HepG2 (cell line): ENCODE results near the gene SLC2A4. TPM values are rescaled to one million over a fixed set of nuclear protein-coding genes. Genes with fewer than 3 reads are reported as not detected.

Experiments used
- ATAC-seq: fragments of 200-7000 bp; cut with Tn5 transposase; 3 replicates; pipeline ENCODE4 v1.9.1; 2020; ENCODE audit warnings: mild to moderate bottlenecking, moderate library complexity
- BruUV-seq: library from RNA; stranded (reverse); fragments of 400-500 nt; replicated peaks from 2 replicates; lab custom pipeline; 2021; lab: Mats Ljungman, UMichigan
- CTCF ChIA-PET: fragments of 300-600 bp; formaldehyde crosslinking; extraction: SDS; loops from one replicate; lab custom pipeline; 2021; ENCODE audit warnings: low total read pairs, inconsistent platforms, low intra/inter-chr PET ratio; lab: Yijun Ruan, JAX
- POLR2A ChIA-PET: fragments of 350-600 bp; sonication (Branson Sonifier 250); formaldehyde crosslinking; loops from one replicate; lab custom pipeline; 2020; ENCODE audit warnings: antibody characterized with exemption, inconsistent platforms; lab: Yijun Ruan, JAX
- DNase-seq: peaks from one replicate; pipeline ENCODE4 v3.0.0-alpha.2; 2015; ENCODE audit warnings: low spot score
- FAIRE-seq: peaks from 3 replicates; lab custom pipeline; 2011; peaks lifted over from hg19 to GRCh38; lab: Jason Lieb, UNC
- H2AFZ ChIP-seq: one replicate; pipeline ENCODE4 v1.6.1; 2011; ENCODE audit warnings: low read length, inconsistent platforms
- H3K27ac ChIP-seq: fragments of 300-600 bp; 3 replicates; pipeline ENCODE4 v1.8.0; 2011; ENCODE audit warnings: mixed run types, mild to moderate bottlenecking, mixed read lengths, low read length, inconsistent platforms; ENCODE audit not compliant: insufficient read depth; ENCODE audit errors: extremely low read length
- H3K27me3 ChIP-seq, 2 experiments: fragments of 200-600 bp in 1 of 2; 2 replicates in 1 of 2; 3 replicates in 1 of 2; pipeline versions ENCODE4 v1.6.0 to v1.8.0; 2011; ENCODE audit warnings: low read length in 2 of 2, mild to moderate bottlenecking in 2 of 2, moderate library complexity in 2 of 2, inconsistent platforms in 1 of 2; ENCODE audit not compliant: insufficient read depth in 2 of 2, control insufficient read depth in 1 of 2
- H3K36me3 ChIP-seq, 2 experiments: fragments of 200-600 bp in 1 of 2; replicated peaks in 1 of 2; 2 replicates in 1 of 2; 3 replicates in 1 of 2; pipeline versions ENCODE4 v1.5.1 to v1.8.0; 2011; ENCODE audit warnings: low read length in 2 of 2, inconsistent platforms in 1 of 2; ENCODE audit not compliant: insufficient read depth in 2 of 2, control insufficient read depth in 1 of 2
- H3K4me1 ChIP-seq: 2 replicates; pipeline ENCODE4 v1.5.1; 2012; ENCODE audit warnings: low read length, inconsistent platforms; ENCODE audit not compliant: insufficient read depth
- H3K4me2 ChIP-seq: 2 replicates; pipeline ENCODE4 v1.6.0; 2011; ENCODE audit warnings: low read depth, low read length, inconsistent platforms
- H3K4me3 ChIP-seq, 3 experiments: fragments of 200-600 bp in 1 of 3; sonication (generic), shearing (Covaris generic) in 1 of 3; replicated peaks in 1 of 3; 2 replicates each; pipeline ENCODE4 v1.5.1; 2011 to 2016; ENCODE audit warnings: low read length in 3 of 3, inconsistent platforms in 2 of 3, low read depth in 2 of 3, mild to moderate bottlenecking in 2 of 3, control low read depth in 1 of 3, mixed read lengths in 1 of 3; ENCODE audit not compliant: insufficient read depth in 1 of 3
- H3K79me2 ChIP-seq: one replicate; pipeline ENCODE4 v1.6.1; 2011; ENCODE audit warnings: low read length, inconsistent platforms; ENCODE audit not compliant: insufficient read depth
- H3K9ac ChIP-seq: 2 replicates; pipeline ENCODE4 v1.6.0; 2011; ENCODE audit warnings: mild to moderate bottlenecking, low read depth, low read length, inconsistent platforms; ENCODE audit not compliant: insufficient read depth
- H3K9me3 ChIP-seq: 2 replicates; pipeline ENCODE4 v1.5.1; 2012; ENCODE audit warnings: mild to moderate bottlenecking, low read length
- H4K20me1 ChIP-seq: 2 replicates; pipeline ENCODE4 v1.6.0; 2011; ENCODE audit warnings: inconsistent platforms, mild to moderate bottlenecking, low read length, moderate library complexity; ENCODE audit not compliant: insufficient read depth
- CEBPG ChIP-seq: IDR thresholded peaks from 2 replicates; pipeline ENCODE4 v1.6.1; 2016
- DNMT3B ChIP-seq: conservative IDR thresholded peaks from 2 replicates; pipeline ENCODE4 v1.6.1; 2016; ENCODE audit warnings: missing biosample characterization, control low read depth
- GABPA ChIP-seq, 2 experiments: IDR thresholded peaks; 2 replicates each; pipeline ENCODE4 v1.6.1; 2011 to 2016; ENCODE audit warnings: low read depth in 2 of 2, low read length in 1 of 2, missing biosample characterization in 1 of 2, missing genetic modification characterization in 1 of 2
- HNRNPLL ChIP-seq: fragments of 200-400 bp; formaldehyde crosslinking; IDR thresholded peaks from 2 replicates; pipeline ENCODE4 v1.6.1; 2017; ENCODE audit warnings: mild to moderate bottlenecking, low read depth, low read length; ENCODE audit not compliant: poor library complexity, severe bottlenecking
- NR2C2 ChIP-seq: sonication (generic); formaldehyde crosslinking; IDR thresholded peaks from 2 replicates; pipeline ENCODE4 v1.4.0; 2020; ENCODE audit warnings: missing genetic modification reagents, mild to moderate bottlenecking, moderate library complexity, borderline replicate concordance
- NR2F2 ChIP-seq: IDR thresholded peaks from 2 replicates; pipeline ENCODE4 v1.6.1; 2012; ENCODE audit warnings: low read depth, inconsistent platforms, borderline replicate concordance
- ONECUT2 ChIP-seq: sonication (generic); formaldehyde crosslinking; IDR thresholded peaks from 2 replicates; pipeline ENCODE4 v1.4.0; 2020; ENCODE audit warnings: missing genetic modification reagents
- RXRB ChIP-seq: IDR thresholded peaks from 2 replicates; pipeline ENCODE4 v1.6.1; 2016; ENCODE audit warnings: borderline replicate concordance, missing genetic modification reagents, missing compliant biosample characterization
- SALL1 ChIP-seq: sonication (generic); formaldehyde crosslinking; IDR thresholded peaks from 2 replicates; pipeline ENCODE4 v1.8.0; 2022; ENCODE audit warnings: mild to moderate bottlenecking, missing genetic modification reagents
- SAP130 ChIP-seq: IDR thresholded peaks from 2 replicates; pipeline ENCODE4 v1.6.1; 2016; ENCODE audit warnings: low read depth
- SETDB1 ChIP-seq: sonication (generic); formaldehyde crosslinking; IDR thresholded peaks from 2 replicates; pipeline ENCODE4 v1.5.1; 2020; ENCODE audit warnings: missing genetic modification reagents, mild to moderate bottlenecking, borderline replicate concordance
- SOX13 ChIP-seq, 3 experiments: fragments of 450-650 bp in 1 of 3; sonication (generic) in 1 of 3; formaldehyde crosslinking in 1 of 3; IDR thresholded peaks in 2 of 3; conservative IDR thresholded peaks in 1 of 3; 2 replicates each; pipeline versions ENCODE4 v1.5.0 to v1.6.1; 2016 to 2020; ENCODE audit warnings: antibody characterized with exemption in 1 of 3, mild to moderate bottlenecking in 1 of 3, missing compliant biosample characterization in 1 of 3, missing genetic modification reagents in 1 of 3, moderate library complexity in 1 of 3
- SP5 ChIP-seq: IDR thresholded peaks from 2 replicates; pipeline ENCODE4 v1.6.1; 2016; ENCODE audit warnings: low read depth, borderline replicate concordance
- SPEN ChIP-seq: sonication (generic); formaldehyde crosslinking; IDR thresholded peaks from 2 replicates; pipeline ENCODE4 v1.5.1; 2020; ENCODE audit warnings: low read depth, mild to moderate bottlenecking, missing genetic modification reagents
- ZNF329 ChIP-seq: sonication (generic); formaldehyde crosslinking; IDR thresholded peaks from 2 replicates; pipeline ENCODE4 v1.9.0; 2021; ENCODE audit warnings: low read depth, mild to moderate bottlenecking, missing genetic modification reagents
- WGBS: methylation state at CpG from one replicate; pipeline ENCODE4 v1.1.6; 2017; ENCODE audit warnings: low lambda C conversion rate; 5-methylcytosine and 5-hydroxymethylcytosine counted together
- in situ Hi-C: cut with HindIII; loops from 2 replicates; pipeline ENCODE4 v1.10.0; 2017; ENCODE audit warnings: low pct_unique_long_range_greater_than_20kb; ENCODE audit not compliant: extremely low pct_ligation_motif_present
- intact Hi-C: fragments of 100-400 bp; cut with micrococcal nuclease; formaldehyde crosslinking; loops from one replicate; pipeline ENCODE4 v1.10.0; 2022; ENCODE audit not compliant: unreplicated experiment
- polyA plus RNA-seq, 8 experiments: library from polyadenylated mRNA; depleted of rRNA in 3 of 8; stranded (reverse) in 7 of 8; unstranded in 1 of 8; fragments of >200 nt; fragmentation: Illumina TruSeq in 4 of 8; extraction: Trizol in 4 of 8; gene quantifications; 2 replicates each; pipeline versions ENCODE4 v1.2.1 to v1.2.3, GENCODE V29; 2011 to 2016; ENCODE audit warnings: low read depth in 4 of 8, missing spikeins in 1 of 8, mixed read lengths in 1 of 8; ENCODE audit not compliant: insufficient read depth in 1 of 8
- total RNA-seq, 5 experiments: library from RNA; depleted of rRNA; stranded (reverse); fragments of >200 nt; fragmentation: Illumina TruSeq; extraction: Trizol; gene quantifications; 2 replicates each; pipeline ENCODE4 v1.2.3, GENCODE V29; 2016; ENCODE audit warnings: low read depth in 1 of 5
- TF ChIP-seq, protein P1 (sequence below): sonication (generic); formaldehyde crosslinking; IDR thresholded peaks from 2 replicates; pipeline ENCODE4 v1.8.0; 2022; ENCODE audit warnings: missing genetic modification reagents, mild to moderate bottlenecking, inconsistent platforms, borderline replicate concordance
- TF ChIP-seq, protein P2 (sequence below): sonication (generic); formaldehyde crosslinking; IDR thresholded peaks from 2 replicates; pipeline ENCODE4 v1.4.0; 2020; ENCODE audit warnings: missing genetic modification reagents
- TF ChIP-seq, protein P3 (sequence below): sonication (generic); formaldehyde crosslinking; IDR thresholded peaks from 2 replicates; pipeline ENCODE4 v1.5.0; 2020; ENCODE audit warnings: mild to moderate bottlenecking, missing genetic modification reagents, moderate library complexity

Gene SLC2A4
- total and polyA plus RNA-seq, 2 of the 13 experiments (the other 11 are each of a cell fraction or from before 2014, with no cell fraction given), result 4.9 to 5.8 TPM

DNA sequence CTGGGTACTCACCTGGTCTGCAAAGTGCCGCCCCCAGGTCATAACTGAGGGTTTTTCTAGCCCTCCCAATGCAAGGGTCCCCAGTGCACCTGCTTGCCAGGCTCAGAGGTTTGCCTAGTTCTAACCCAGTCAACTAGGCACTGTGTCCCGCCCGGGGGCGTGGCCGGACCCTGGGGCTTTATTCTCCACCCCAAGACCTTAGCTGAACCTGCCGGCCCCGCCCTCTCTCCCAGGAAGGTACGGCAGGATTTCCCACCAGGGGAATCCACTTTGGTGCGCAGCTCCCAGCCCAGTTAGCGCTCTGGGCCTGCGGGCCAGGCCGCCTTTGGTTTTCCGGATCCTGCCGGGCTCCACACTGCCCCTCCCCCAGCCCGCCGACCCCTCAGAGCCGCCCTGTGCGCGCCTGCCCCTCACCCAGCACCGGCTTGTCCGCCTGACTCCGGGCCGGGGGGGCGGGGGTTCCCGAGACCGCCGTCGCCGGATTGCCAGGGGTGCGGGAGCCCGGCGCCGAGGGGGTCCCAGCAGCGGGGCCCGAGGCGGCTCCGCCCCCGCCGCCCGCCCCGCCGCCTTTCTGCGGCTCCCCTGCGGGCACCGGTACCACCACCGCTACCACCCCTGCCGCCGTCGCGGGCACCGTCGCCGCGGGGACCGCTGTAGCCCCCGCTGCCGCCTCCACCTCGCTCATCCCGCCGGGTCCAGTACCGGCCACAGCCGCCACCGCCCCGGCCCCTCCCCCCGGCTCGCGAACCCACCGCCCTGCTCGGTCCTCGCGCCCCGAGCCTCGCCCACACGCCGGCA is 12.5 kb downstream of the SLC2A4 start:
- POLR2A ChIA-PET, result interaction anchor here (0.5 to 3.7 kb wide), 6 partner anchors 12 to 248 kb away, joined by 3 to 35 read pairs (median 4); partner anchors contain the start of genes DVL2, GABARAP and SLC2A4
- CTCF ChIA-PET, result no interaction called here
- peak; percentile 52 for ATAC-seq
- peak; percentile 33 for TF ChIP-seq HNRNPLL
- TF ChIP-seq SPEN (CRISPR knock-in tag), result no peak
- peak; percentile 78 for TF ChIP-seq RXRB (CRISPR knock-in tag)
- TF ChIP-seq, protein P1, sequence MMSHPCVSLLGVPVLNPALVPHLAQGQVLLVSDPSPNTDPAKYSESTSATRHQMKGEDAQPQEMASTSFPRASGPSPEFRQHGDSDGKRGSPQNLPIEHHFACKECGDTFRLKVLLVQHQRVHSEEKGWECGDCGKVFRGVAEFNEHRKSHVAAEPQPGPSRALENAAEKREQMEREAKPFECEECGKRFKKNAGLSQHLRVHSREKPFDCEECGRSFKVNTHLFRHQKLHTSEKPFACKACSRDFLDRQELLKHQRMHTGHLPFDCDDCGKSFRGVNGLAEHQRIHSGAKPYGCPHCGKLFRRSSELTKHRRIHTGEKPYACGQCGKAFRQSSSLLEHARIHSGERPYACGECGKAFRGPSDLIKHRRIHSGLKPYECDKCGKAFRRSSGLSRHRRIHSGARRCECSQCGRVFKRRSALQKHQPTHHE, result no peak
- TF ChIP-seq SETDB1 (CRISPR knock-in tag), result no peak
- TF ChIP-seq CEBPG (CRISPR knock-in tag), result no peak
- no peak for TF ChIP-seq ZNF329 (CRISPR knock-in tag)
- TF ChIP-seq, protein P2, sequence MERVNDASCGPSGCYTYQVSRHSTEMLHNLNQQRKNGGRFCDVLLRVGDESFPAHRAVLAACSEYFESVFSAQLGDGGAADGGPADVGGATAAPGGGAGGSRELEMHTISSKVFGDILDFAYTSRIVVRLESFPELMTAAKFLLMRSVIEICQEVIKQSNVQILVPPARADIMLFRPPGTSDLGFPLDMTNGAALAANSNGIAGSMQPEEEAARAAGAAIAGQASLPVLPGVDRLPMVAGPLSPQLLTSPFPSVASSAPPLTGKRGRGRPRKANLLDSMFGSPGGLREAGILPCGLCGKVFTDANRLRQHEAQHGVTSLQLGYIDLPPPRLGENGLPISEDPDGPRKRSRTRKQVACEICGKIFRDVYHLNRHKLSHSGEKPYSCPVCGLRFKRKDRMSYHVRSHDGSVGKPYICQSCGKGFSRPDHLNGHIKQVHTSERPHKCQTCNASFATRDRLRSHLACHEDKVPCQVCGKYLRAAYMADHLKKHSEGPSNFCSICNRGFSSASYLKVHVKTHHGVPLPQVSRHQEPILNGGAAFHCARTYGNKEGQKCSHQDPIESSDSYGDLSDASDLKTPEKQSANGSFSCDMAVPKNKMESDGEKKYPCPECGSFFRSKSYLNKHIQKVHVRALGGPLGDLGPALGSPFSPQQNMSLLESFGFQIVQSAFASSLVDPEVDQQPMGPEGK (CRISPR knock-in tag), result peak; percentile 57; the same call in 1 of the 2 replicates
- TF ChIP-seq NR2F2, result no peak
- TF ChIP-seq SAP130, result peak; percentile 35; the same call in 1 of the 2 replicates
- no peak for TF ChIP-seq DNMT3B
- no peak for TF ChIP-seq ONECUT2
- TF ChIP-seq SP5 (CRISPR knock-in tag), result peak; percentile 58; the same call in 1 of the 2 replicates
- TF ChIP-seq, protein P3, sequence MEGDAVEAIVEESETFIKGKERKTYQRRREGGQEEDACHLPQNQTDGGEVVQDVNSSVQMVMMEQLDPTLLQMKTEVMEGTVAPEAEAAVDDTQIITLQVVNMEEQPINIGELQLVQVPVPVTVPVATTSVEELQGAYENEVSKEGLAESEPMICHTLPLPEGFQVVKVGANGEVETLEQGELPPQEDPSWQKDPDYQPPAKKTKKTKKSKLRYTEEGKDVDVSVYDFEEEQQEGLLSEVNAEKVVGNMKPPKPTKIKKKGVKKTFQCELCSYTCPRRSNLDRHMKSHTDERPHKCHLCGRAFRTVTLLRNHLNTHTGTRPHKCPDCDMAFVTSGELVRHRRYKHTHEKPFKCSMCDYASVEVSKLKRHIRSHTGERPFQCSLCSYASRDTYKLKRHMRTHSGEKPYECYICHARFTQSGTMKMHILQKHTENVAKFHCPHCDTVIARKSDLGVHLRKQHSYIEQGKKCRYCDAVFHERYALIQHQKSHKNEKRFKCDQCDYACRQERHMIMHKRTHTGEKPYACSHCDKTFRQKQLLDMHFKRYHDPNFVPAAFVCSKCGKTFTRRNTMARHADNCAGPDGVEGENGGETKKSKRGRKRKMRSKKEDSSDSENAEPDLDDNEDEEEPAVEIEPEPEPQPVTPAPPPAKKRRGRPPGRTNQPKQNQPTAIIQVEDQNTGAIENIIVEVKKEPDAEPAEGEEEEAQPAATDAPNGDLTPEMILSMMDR (CRISPR knock-in tag), result no peak
- no peak for TF ChIP-seq SOX13 (IDR thresholded peaks at IDR 0.05)
- 0 out of 4 replicates have a peak, but pooled peaks of 1 of the 2 experiments have one; percentile 14 for TF ChIP-seq SOX13 (CRISPR knock-in tag; conservative IDR thresholded peaks at IDR 0.05 in 1 of 2, IDR thresholded peaks at IDR 0.05 in 1 of 2)
- TF ChIP-seq NR2C2 (CRISPR knock-in tag), result no peak
- no peak for TF ChIP-seq SALL1 (CRISPR knock-in tag)
- TF ChIP-seq GABPA (IDR thresholded peaks at IDR 0.05; ENCODE audit: low read depth, low read length), result no peak
- no peak for TF ChIP-seq GABPA (CRISPR knock-in tag; IDR thresholded peaks at IDR 0.05; ENCODE audit: low read depth)

More for the DNA sequence above, 12.5 kb downstream of the SLC2A4 start:
- intact Hi-C loops (no loop called here), in situ Hi-C loops (no loop called here)
- Histone ChIP-seq H4K20me1 (no peaks in the 10 kb centered on the region), H3K27me3 (peaks cover 0 to 11% of the 10 kb centered on the region in 2 experiments; a peak in 2 of 5 replicates), H3K4me2 (peak overlapping the region; percentile 75), H3K4me3 (peak overlapping the region in 2 of 3 experiments; percentile 15 to 53; a peak in 4 of 6 replicates), H3K27ac (no peak overlapping the region), H3K9me3 (no peaks in the 10 kb centered on the region), H3K79me2 (no peaks in the 10 kb centered on the region), H3K4me1 (peaks cover 41% of the 10 kb centered on the region), H3K9ac (0 out of 2 replicates have a peak overlapping the region, but pooled peaks have one; percentile 34), H3K36me3 (no peaks in the 10 kb centered on the region), H2AFZ (no peak overlapping the region)
- WGBS, result 79% methylated on average over 42 of the region's 75 CpGs
- BruUV-seq, result no TSS peak
- DNase-seq (peak; percentile 49), FAIRE-seq (peak; percentile 30)
